ENCODE measurements around the gene TPP1.

DNA sequence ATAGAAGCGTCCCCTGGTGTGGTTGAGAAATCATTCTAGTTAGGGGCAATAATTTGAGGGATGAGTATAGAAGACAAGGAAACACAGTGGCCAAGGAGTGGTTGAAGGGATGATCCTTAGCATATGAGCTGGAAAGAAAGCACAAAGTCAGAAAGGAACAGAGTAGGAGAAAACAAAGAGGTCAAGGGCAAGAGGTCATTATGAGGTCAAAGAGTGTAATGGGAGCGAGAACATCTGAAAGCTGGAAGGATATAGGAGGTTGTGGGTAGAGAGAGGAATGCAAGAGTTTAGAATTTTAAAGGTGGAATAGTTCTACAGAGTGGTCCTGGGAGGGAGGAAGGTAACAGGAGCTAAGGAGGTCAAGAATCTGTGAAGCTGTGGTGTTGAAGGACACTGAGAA lies 34.4 kb upstream of the TPP1 start:
- TF ChIP-seq, protein P1, sequence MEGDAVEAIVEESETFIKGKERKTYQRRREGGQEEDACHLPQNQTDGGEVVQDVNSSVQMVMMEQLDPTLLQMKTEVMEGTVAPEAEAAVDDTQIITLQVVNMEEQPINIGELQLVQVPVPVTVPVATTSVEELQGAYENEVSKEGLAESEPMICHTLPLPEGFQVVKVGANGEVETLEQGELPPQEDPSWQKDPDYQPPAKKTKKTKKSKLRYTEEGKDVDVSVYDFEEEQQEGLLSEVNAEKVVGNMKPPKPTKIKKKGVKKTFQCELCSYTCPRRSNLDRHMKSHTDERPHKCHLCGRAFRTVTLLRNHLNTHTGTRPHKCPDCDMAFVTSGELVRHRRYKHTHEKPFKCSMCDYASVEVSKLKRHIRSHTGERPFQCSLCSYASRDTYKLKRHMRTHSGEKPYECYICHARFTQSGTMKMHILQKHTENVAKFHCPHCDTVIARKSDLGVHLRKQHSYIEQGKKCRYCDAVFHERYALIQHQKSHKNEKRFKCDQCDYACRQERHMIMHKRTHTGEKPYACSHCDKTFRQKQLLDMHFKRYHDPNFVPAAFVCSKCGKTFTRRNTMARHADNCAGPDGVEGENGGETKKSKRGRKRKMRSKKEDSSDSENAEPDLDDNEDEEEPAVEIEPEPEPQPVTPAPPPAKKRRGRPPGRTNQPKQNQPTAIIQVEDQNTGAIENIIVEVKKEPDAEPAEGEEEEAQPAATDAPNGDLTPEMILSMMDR (IDR thresholded peaks at IDR 0.05): no peak
- no peak for TF ChIP-seq ZFX (IDR thresholded peaks at IDR 0.05; ENCODE audit: borderline replicate concordance)

All from 22Rv1 (cell line).